Urinary bladder (tissue), 4 donors: ENCODE results near the gene CELSR2. TPM values are rescaled to one million over a fixed set of nuclear protein-coding genes. Genes with fewer than 3 reads are reported as not detected.

ENCODE experiments used
- DNase-seq: peaks from one replicate; pipeline ENCODE4 v3.0.0-alpha.2; 2015; ENCODE audit errors: extremely low spot score
- H3K27ac ChIP-seq: one replicate; pipeline ENCODE4 v1.5.1; 2013; ENCODE audit warnings: low read depth, mild to moderate bottlenecking, moderate library complexity
- H3K36me3 ChIP-seq: one replicate; pipeline ENCODE4 v1.6.1; 2013; ENCODE audit warnings: mild to moderate bottlenecking, moderate library complexity; ENCODE audit not compliant: insufficient read depth
- H3K4me1 ChIP-seq: one replicate; pipeline ENCODE4 v1.6.1; 2013; ENCODE audit warnings: mild to moderate bottlenecking, moderate library complexity; ENCODE audit not compliant: insufficient read depth
- H3K4me3 ChIP-seq: one replicate; pipeline ENCODE4 v1.5.1; 2013; ENCODE audit warnings: low read depth, low read length
- WGBS: extraction: QIAGEN DNeasy Blood & Tissue Kit; methylation state at CpG from one replicate; pipeline ENCODE4 v1.1.7; 2013; 5-methylcytosine and 5-hydroxymethylcytosine counted together
- polyA plus RNA-seq: library from polyadenylated mRNA; stranded (reverse); fragments of 200-250 nt; gene quantifications from one replicate; pipeline ENCODE4 v1.2.3, GENCODE V29; 2013
- total RNA-seq: library from RNA; depleted of rRNA; stranded (reverse); fragments of >200 nt; gene quantifications from one replicate; pipeline ENCODE4 v1.2.3, GENCODE V29; 2014
- donor health status: healthy with polysubstance abuse.
- donor health status: healthy.

The CELSR2 gene
- total and polyA plus RNA-seq, 2 donors, result 3.6 to 4.9 TPM

- H3K4me3 ChIP-seq, result no peak overlapping the region
- no peak overlapping the region for H3K27ac ChIP-seq
- peaks cover 8% of the 10 kb centered on the region for H3K36me3 ChIP-seq
- DNase-seq, result no peak
- H3K4me1 ChIP-seq, result no peaks in the 10 kb centered on the region
- 67% methylated on average over 6 of the region's 6 CpGs for WGBS
Measured at GRCh38 chr1:109239409-109240068, 9.8 kb upstream of the CELSR2 start.

GRCh38 chr1:109240158-109241152 is 8.9 kb upstream of the CELSR2 start:
- Histone ChIP-seq H3K27ac (no peak overlapping the region), H3K4me3 (no peak overlapping the region), H3K36me3 (peaks cover 3% of the 10 kb centered on the region), H3K4me1 (no peaks in the 10 kb centered on the region)
- no peak for DNase-seq
- 22% methylated on average over 26 of the region's 26 CpGs for WGBS

GRCh38 chr1:109241344-109241743 is 8.0 kb upstream of the CELSR2 start:
- Histone ChIP-seq H3K27ac (no peak overlapping the region), H3K36me3 (no peaks in the 10 kb centered on the region), H3K4me3 (no peak overlapping the region), H3K4me1 (no peaks in the 10 kb centered on the region)
- no peak for DNase-seq
- 35% methylated on average over 6 of the region's 6 CpGs for WGBS

- H3K36me3 ChIP-seq, result no peaks in the 10 kb centered on the region
- H3K27ac ChIP-seq, result no peak overlapping the region
- DNase-seq, result no peak
- WGBS, result 31% methylated on average over 8 of the region's 8 CpGs
- H3K4me1 ChIP-seq, result no peaks in the 10 kb centered on the region
- H3K4me3 ChIP-seq, result no peak overlapping the region
Measured at GRCh38 chr1:109241841-109242345, 7.4 kb upstream of the CELSR2 start.

GRCh38 chr1:109242387-109242786 is 7.0 kb upstream of the CELSR2 start:
- Histone ChIP-seq H3K36me3 (no peaks in the 10 kb centered on the region), H3K4me1 (no peaks in the 10 kb centered on the region), H3K4me3 (no peak overlapping the region), H3K27ac (no peak overlapping the region)
- WGBS, result 51% methylated on average over 7 of the region's 7 CpGs
- DNase-seq, result no peak

- DNase-seq, result no peak
- H3K36me3 ChIP-seq, result no peaks in the 10 kb centered on the region
- no peaks in the 10 kb centered on the region for H3K4me1 ChIP-seq
- H3K27ac ChIP-seq, result no peak overlapping the region
- H3K4me3 ChIP-seq, result no peak overlapping the region
- 64% methylated on average over 5 of the region's 5 CpGs for WGBS
Measured at GRCh38 chr1:109243221-109243620, 6.1 kb upstream of the CELSR2 start.

GRCh38 chr1:109243860-109244552 is 5.3 kb upstream of the CELSR2 start:
- H3K4me3 ChIP-seq, result no peak overlapping the region
- no peak overlapping the region for H3K27ac ChIP-seq
- DNase-seq, result no peak
- WGBS, result 84% methylated on average over 8 of the region's 8 CpGs
- H3K36me3 ChIP-seq, result no peaks in the 10 kb centered on the region
- H3K4me1 ChIP-seq, result no peaks in the 10 kb centered on the region

- H3K4me3 ChIP-seq, result no peak overlapping the region
- H3K36me3 ChIP-seq, result no peaks in the 10 kb centered on the region
- no peak overlapping the region for H3K27ac ChIP-seq
- WGBS, result 84% methylated on average over 7 of the region's 7 CpGs
- no peak for DNase-seq
- no peaks in the 10 kb centered on the region for H3K4me1 ChIP-seq
Measured at GRCh38 chr1:109246141-109246551, 3.2 kb upstream of the CELSR2 start.

GRCh38 chr1:109247401-109248365 is 1.7 kb upstream of the CELSR2 start:
- no peaks in the 10 kb centered on the region for H3K4me1 ChIP-seq
- no peak for DNase-seq
- H3K36me3 ChIP-seq, result no peaks in the 10 kb centered on the region
- H3K4me3 ChIP-seq, result no peak overlapping the region
- H3K27ac ChIP-seq, result no peak overlapping the region
- 87% methylated on average over 8 of the region's 8 CpGs for WGBS

- Histone ChIP-seq H3K27ac (no peak overlapping the region), H3K4me1 (no peaks in the 10 kb centered on the region), H3K36me3 (no peaks in the 10 kb centered on the region), H3K4me3 (no peak overlapping the region)
- 96% methylated on average over 7 of the region's 7 CpGs for WGBS
- no peak for DNase-seq
Measured at GRCh38 chr1:109248444-109248796, 919 bp upstream of the CELSR2 start.

- 2% methylated on average over 80 of the region's 80 CpGs for WGBS
- Histone ChIP-seq H3K4me1 (no peaks in the 10 kb centered on the region), H3K4me3 (peak overlapping the region; percentile 69), H3K36me3 (no peaks in the 10 kb centered on the region), H3K27ac (no peak overlapping the region)
- DNase-seq, result no peak
Measured at GRCh38 chr1:109249654-109250401, 489 bp downstream of the CELSR2 start.
